CD4-positive, alpha-beta T cell (primary cell): Measurements from ENCODE around the gene CFAP126. TPM values are rescaled to one million over a fixed set of nuclear protein-coding genes. Genes with fewer than 3 reads are reported as not detected.
A peak's percentile ranks its signal among the peaks of the same experiment; 100 is the strongest.

ENCODE experiments used
- ATAC-seq: fragments of 200-7000 bp; cut with Tn5 transposase; one replicate; pipeline ENCODE4 v1.10.0; 2022; ENCODE audit warnings: mild to moderate bottlenecking; ENCODE audit not compliant: poor library complexity
- CTCF ChIA-PET: fragments of 350-600 bp; sonication (Branson Sonifier 250); formaldehyde crosslinking; loops from one replicate; lab custom pipeline; 2021; ENCODE audit warnings: antibody characterized with exemption, inconsistent platforms; lab: Charles Lee
- POLR2A ChIA-PET: fragments of 350-600 bp; sonication (Branson Sonifier 250); formaldehyde crosslinking; loops from one replicate; lab custom pipeline; 2021; ENCODE audit warnings: antibody characterized with exemption, inconsistent platforms; lab: Charles Lee
- DNase-seq, 14 experiments: peaks; one replicate each; pipeline ENCODE4 v3.0.0-alpha.2; 2013 to 2020; ENCODE audit warnings: mixed read lengths in 2 of 14
- H3K27ac ChIP-seq, 2 donors: one replicate each; pipeline versions ENCODE4 v1.5.1 to v1.7.0; 2013; ENCODE audit warnings: low read length in 2 of 2, low read depth in 1 of 2, mild to moderate bottlenecking in 1 of 2
- H3K27me3 ChIP-seq, 2 experiments: 1 replicate in 1 of 2; 2 replicates in 1 of 2; pipeline versions ENCODE4 v1.6.1 to v1.7.0; 2013; ENCODE audit warnings: low read length in 2 of 2, control low read depth in 1 of 2, mild to moderate bottlenecking in 1 of 2, moderate library complexity in 1 of 2; ENCODE audit not compliant: insufficient read depth in 2 of 2, control insufficient read depth in 1 of 2
- H3K36me3 ChIP-seq: one replicate; pipeline ENCODE4 v1.6.1; 2013; ENCODE audit warnings: low read length, control low read depth; ENCODE audit not compliant: insufficient read depth
- H3K4me1 ChIP-seq: one replicate; pipeline ENCODE4 v1.6.1; 2013; ENCODE audit warnings: low read length, control low read depth; ENCODE audit not compliant: insufficient read depth
- H3K4me3 ChIP-seq: one replicate; pipeline ENCODE4 v1.5.1; 2013; ENCODE audit warnings: mild to moderate bottlenecking, low read length, moderate library complexity
- H3K9me3 ChIP-seq, 2 experiments: 1 replicate in 1 of 2; 2 replicates in 1 of 2; pipeline versions ENCODE4 v1.6.1 to v1.7.0; 2013; ENCODE audit warnings: low read length in 2 of 2, mild to moderate bottlenecking in 2 of 2, control low read depth in 1 of 2, moderate library complexity in 1 of 2; ENCODE audit not compliant: control insufficient read depth in 1 of 2, insufficient read depth in 1 of 2
- H3K27ac Mint-ChIP-seq: one replicate; pipeline ENCODE4 v1.8.0; 2020; ENCODE audit warnings: mixed read lengths
- H3K27me3 Mint-ChIP-seq: one replicate; pipeline ENCODE4 v1.8.0; 2021; ENCODE audit warnings: mixed read lengths
- H3K36me3 Mint-ChIP-seq: one replicate; pipeline ENCODE4 v1.8.0; 2021; ENCODE audit warnings: low read depth, mixed read lengths
- H3K4me1 Mint-ChIP-seq: one replicate; pipeline ENCODE4 v1.8.0; 2021; ENCODE audit warnings: low read depth, mixed read lengths
- H3K4me3 Mint-ChIP-seq: one replicate; pipeline ENCODE4 v1.8.0; 2020; ENCODE audit warnings: mild to moderate bottlenecking, mixed read lengths
- H3K9me3 Mint-ChIP-seq: one replicate; pipeline ENCODE4 v1.8.0; 2020; ENCODE audit warnings: mixed read lengths
- CTCF ChIP-seq: fragments of 200-600 bp; IDR thresholded peaks from one replicate; pipeline ENCODE4 v1.8.0; 2022; ENCODE audit warnings: antibody characterized with exemption, mild to moderate bottlenecking
- intact Hi-C, 2 experiments: fragments of 100-400 bp; cut with DNase I in 1 of 2; cut with micrococcal nuclease in 1 of 2; formaldehyde crosslinking; loops; one replicate each; pipeline versions ENCODE4 v1.15.1 to v1.9.0; 2023 to 2025; cut with DNase I, micrococcal nuclease
- total RNA-seq, 174 experiments: library from RNA in 2 of 174; stranded (reverse) in 2 of 174; gene quantifications; one replicate each; pipeline ENCODE4 v1.2.3 and lab custom pipeline; 2021 to 2026

The CFAP126 gene
- total RNA-seq, 2 experiments from 2014 or later: not detected

GRCh38 chr1:161374373-161374772, 6.7 kb upstream of the CFAP126 start:
- Histone ChIP-seq H3K9me3 (no peaks in the 10 kb centered on the region), H3K27ac (no peak overlapping the region), H3K4me1 (no peaks in the 10 kb centered on the region), H3K36me3 (no peaks in the 10 kb centered on the region), H3K27me3 (no peaks in the 10 kb centered on the region), H3K4me3 (no peak overlapping the region)
- no peak overlapping the region for H3K4me3 Mint-ChIP-seq
- no peaks in the 10 kb centered on the region for H3K9me3 Mint-ChIP-seq
- CTCF ChIA-PET: interaction anchor here (0.6 to 0.9 kb wide), 3 partner anchors 8 to 83 kb away, joined by 3 read pairs; no protein-coding TSS in a partner anchor
- no peak for DNase-seq
- no peak for ATAC-seq
- H3K27me3 Mint-ChIP-seq: no peaks in the 10 kb centered on the region
- POLR2A ChIA-PET: no interaction called here
- H3K4me1 Mint-ChIP-seq: no peaks in the 10 kb centered on the region
- intact Hi-C loops: no loop called here
- no peak overlapping the region for H3K27ac Mint-ChIP-seq
- no peak for TF ChIP-seq CTCF
- H3K36me3 Mint-ChIP-seq: no peaks in the 10 kb centered on the region

GRCh38 chr1:161373442-161373841, 5.8 kb upstream of the CFAP126 start:
- Mint-ChIP-seq H3K27ac (no peak overlapping the region), H3K36me3 (no peaks in the 10 kb centered on the region), H3K4me1 (no peaks in the 10 kb centered on the region), H3K27me3 (no peaks in the 10 kb centered on the region), H3K4me3 (no peak overlapping the region), H3K9me3 (no peaks in the 10 kb centered on the region)
- H3K4me1 ChIP-seq: no peaks in the 10 kb centered on the region
- CTCF ChIA-PET: interaction anchor here (0.8 to 0.9 kb wide), 2 partner anchors 8 to 82 kb away, joined by 3 read pairs; no protein-coding TSS in a partner anchor
- TF ChIP-seq CTCF: no peak
- H3K4me3 ChIP-seq: no peak overlapping the region
- POLR2A ChIA-PET: no interaction called here
- intact Hi-C loops: no loop called here
- H3K27me3 ChIP-seq: no peaks in the 10 kb centered on the region
- no peaks in the 10 kb centered on the region for H3K9me3 ChIP-seq
- no peaks in the 10 kb centered on the region for H3K36me3 ChIP-seq
- H3K27ac ChIP-seq: no peak overlapping the region
- no peak for DNase-seq
- ATAC-seq: no peak

GRCh38 chr1:161365207-161365606, 2.5 kb downstream of the CFAP126 start:
- H3K4me3 Mint-ChIP-seq: no peak overlapping the region

More at GRCh38 chr1:161365207-161365606, 2.5 kb downstream of the CFAP126 start:
- H3K27me3 ChIP-seq: no peaks in the 10 kb centered on the region
- no peak overlapping the region for H3K27ac ChIP-seq
- DNase-seq (no peak), ATAC-seq (no peak)
- no peaks in the 10 kb centered on the region for H3K9me3 ChIP-seq
- no peak for TF ChIP-seq CTCF
- H3K36me3 ChIP-seq: peaks cover 28% of the 10 kb centered on the region
- POLR2A ChIA-PET: no interaction called here
- H3K27ac Mint-ChIP-seq: peak overlapping the region; percentile 53
- peaks cover 9% of the 10 kb centered on the region for H3K4me1 Mint-ChIP-seq
- no peaks in the 10 kb centered on the region for H3K9me3 Mint-ChIP-seq
- H3K4me1 ChIP-seq: no peaks in the 10 kb centered on the region
- H3K27me3 Mint-ChIP-seq: no peaks in the 10 kb centered on the region
- H3K4me3 ChIP-seq: no peak overlapping the region
- CTCF ChIA-PET: no interaction called here
- H3K36me3 Mint-ChIP-seq: peaks cover 40% of the 10 kb centered on the region
- intact Hi-C loops: no loop called here
